Uterus (tissue), 2 donors: Measurements from ENCODE around the gene PEX16.

Experiments used
- CTCF ChIP-seq, 4 experiments: fragments of 200-600 bp in 2 of 4; fragments of 450-650 bp in 2 of 4; sonication (generic) in 2 of 4; IDR thresholded peaks; one replicate each; pipeline ENCODE4 v1.5.1; 2016 to 2019; ENCODE audit warnings: antibody characterized with exemption in 4 of 4, mild to moderate bottlenecking in 2 of 4, moderate library complexity in 1 of 4
- POLR2A ChIP-seq, 2 donors: fragments of 450-650 bp; IDR thresholded peaks; one replicate each; pipeline ENCODE4 v1.6.1; 2016; ENCODE audit warnings: antibody characterized with exemption in 2 of 2, mild to moderate bottlenecking in 1 of 2, moderate library complexity in 1 of 2

- TF ChIP-seq POLR2A (IDR thresholded peaks at IDR 0.05) (no peak), CTCF (IDR thresholded peaks at IDR 0.05) (no peak)
Measured at GRCh38 chr11:45935349-45936064, 17.8 kb upstream of the PEX16 start.
